ENCODE data around the gene FCHSD1.

- TF ChIP-seq CTCF (IDR thresholded peaks at IDR 0.05) = no peak
- no peak for TF ChIP-seq POLR2AphosphoS5 (IDR thresholded peaks at IDR 0.05)
- no peak for TF ChIP-seq POLR2A (IDR thresholded peaks at IDR 0.05)
Observed at GRCh38 chr5:141685591-141685990, 34.4 kb upstream of the FCHSD1 start.

Measured in prostate gland (tissue), 2 donors.